H9 (cell line): Measurements from ENCODE around the gene KIF7. TPM values are rescaled to one million over a fixed set of nuclear protein-coding genes. Genes with fewer than 3 reads are reported as not detected.

ENCODE experiments used
- DNase-seq: peaks from one replicate; pipeline ENCODE4 v3.0.0-alpha.2; 2017
- H2AFZ ChIP-seq: one replicate; pipeline ENCODE4 v1.6.1; 2013; ENCODE audit warnings: mild to moderate bottlenecking, low read length, control low read depth, moderate library complexity
- H2AK5ac ChIP-seq: 2 replicates; pipeline ENCODE4 v1.6.1; 2013; ENCODE audit warnings: low read length, control low read depth, mixed read lengths; ENCODE audit not compliant: insufficient read length
- H2BK120ac ChIP-seq: one replicate; pipeline ENCODE4 v1.6.1; 2013; ENCODE audit warnings: low read depth, mild to moderate bottlenecking, low read length, control low read depth, inconsistent platforms; ENCODE audit not compliant: poor library complexity, severe bottlenecking
- H2BK12ac ChIP-seq: 2 replicates; pipeline ENCODE4 v1.6.1; 2013; ENCODE audit warnings: low read length, control low read depth, mixed read lengths, low read depth; ENCODE audit not compliant: insufficient read length
- H2BK15ac ChIP-seq: 2 replicates; pipeline ENCODE4 v1.6.1; 2013; ENCODE audit warnings: low read depth, low read length, control low read depth
- H2BK20ac ChIP-seq: one replicate; pipeline ENCODE4 v1.6.1; 2013; ENCODE audit warnings: low read depth, mild to moderate bottlenecking, low read length, control low read depth, inconsistent platforms; ENCODE audit not compliant: poor library complexity, severe bottlenecking
- H2BK5ac ChIP-seq: 2 replicates; pipeline ENCODE4 v1.6.1; 2013; ENCODE audit warnings: low read length, control low read depth, mixed read lengths; ENCODE audit not compliant: insufficient read length
- H3K14ac ChIP-seq: 2 replicates; pipeline ENCODE4 v1.6.1; 2013; ENCODE audit warnings: low read length, control low read depth; ENCODE audit not compliant: insufficient read depth
- H3K18ac ChIP-seq: 2 replicates; pipeline ENCODE4 v1.6.1; 2013; ENCODE audit warnings: low read depth, mild to moderate bottlenecking, mixed read lengths, low read length, control low read depth; ENCODE audit not compliant: insufficient read length
- H3K23ac ChIP-seq: 2 replicates; pipeline ENCODE4 v1.6.1; 2013; ENCODE audit warnings: low read length, control low read depth, mixed read lengths, low read depth; ENCODE audit not compliant: insufficient read length
- H3K23me2 ChIP-seq: 2 replicates; pipeline ENCODE4 v1.6.1; 2013; ENCODE audit warnings: low read depth, mild to moderate bottlenecking, mixed read lengths, low read length, control low read depth; ENCODE audit not compliant: insufficient read length, poor library complexity, severe bottlenecking
- H3K27ac ChIP-seq: 2 replicates; pipeline ENCODE4 v1.5.1; 2013; ENCODE audit warnings: low read length, control low read depth, mixed read lengths, low read depth; ENCODE audit not compliant: insufficient read length
- H3K27me3 ChIP-seq: 2 replicates; pipeline ENCODE4 v1.6.1; 2013; ENCODE audit warnings: low read length, control low read depth, inconsistent platforms; ENCODE audit not compliant: insufficient read depth
- H3K4ac ChIP-seq: 2 replicates; pipeline ENCODE4 v1.6.1; 2013; ENCODE audit warnings: low read depth, mild to moderate bottlenecking, control low read depth, inconsistent platforms, low read length, moderate library complexity
- H3K4me1 ChIP-seq: 2 replicates; pipeline ENCODE4 v1.6.1; 2013; ENCODE audit warnings: low read length, control low read depth, inconsistent platforms; ENCODE audit not compliant: insufficient read depth
- H3K4me2 ChIP-seq: 2 replicates; pipeline ENCODE4 v1.6.1; 2013; ENCODE audit warnings: low read length, control low read depth, mixed read lengths; ENCODE audit not compliant: insufficient read length, insufficient read depth
- H3K56ac ChIP-seq: 2 replicates; pipeline ENCODE4 v1.6.1; 2013; ENCODE audit warnings: low read depth, mild to moderate bottlenecking, mixed read lengths, low read length, control low read depth; ENCODE audit not compliant: insufficient read length
- H3K79me1 ChIP-seq: 2 replicates; pipeline ENCODE4 v1.6.1; 2013; ENCODE audit warnings: low read depth, mild to moderate bottlenecking, moderate library complexity, low read length, control low read depth, inconsistent platforms; ENCODE audit not compliant: insufficient read depth, poor library complexity, severe bottlenecking
- H3K79me2 ChIP-seq: 2 replicates; pipeline ENCODE4 v1.6.1; 2013; ENCODE audit warnings: low read length, control low read depth, inconsistent platforms; ENCODE audit not compliant: insufficient read depth
- H3K9ac ChIP-seq: 2 replicates; pipeline ENCODE4 v1.6.1; 2013; ENCODE audit warnings: low read length, control low read depth, mixed read lengths; ENCODE audit not compliant: insufficient read length; ENCODE audit errors: extremely low read depth
- H3K9me3 ChIP-seq: one replicate; pipeline ENCODE4 v1.6.1; 2013; ENCODE audit warnings: low read depth, low read length, inconsistent platforms; ENCODE audit not compliant: control insufficient read depth
- H3T11ph ChIP-seq: one replicate; pipeline ENCODE4 v1.6.1; 2013; ENCODE audit warnings: mild to moderate bottlenecking, low read length, control low read depth, inconsistent platforms
- H4K20me1 ChIP-seq: one replicate; pipeline ENCODE4 v1.6.1; 2013; ENCODE audit not compliant: control insufficient read depth, insufficient read length, insufficient read depth
- H4K5ac ChIP-seq: 2 replicates; pipeline ENCODE4 v1.6.1; 2013; ENCODE audit warnings: low read depth, mild to moderate bottlenecking, mixed read lengths, low read length, control low read depth; ENCODE audit not compliant: insufficient read length
- H4K8ac ChIP-seq: replicated peaks from 2 replicates; pipeline ENCODE4 v1.6.1; 2013; ENCODE audit warnings: low read length, control low read depth, mixed read lengths, low read depth; ENCODE audit not compliant: insufficient read length
- H4K91ac ChIP-seq: 2 replicates; pipeline ENCODE4 v1.6.1; 2013; ENCODE audit warnings: low read depth, mild to moderate bottlenecking, moderate library complexity, mixed read lengths, low read length, control low read depth; ENCODE audit not compliant: insufficient read length
- H3K27ac Mint-ChIP-seq, 3 experiments: 2 replicates in 2 of 3; 3 replicates in 1 of 3; pipeline ENCODE4 v1.8.0; 2020 to 2021; ENCODE audit warnings: mixed read lengths in 3 of 3, mild to moderate bottlenecking in 1 of 3, moderate library complexity in 1 of 3
- H3K27me3 Mint-ChIP-seq: 2 replicates; pipeline ENCODE4 v1.8.0; 2021; ENCODE audit warnings: low read depth, mild to moderate bottlenecking, moderate library complexity, mixed read lengths
- H3K36me3 Mint-ChIP-seq, 3 experiments: 2 replicates in 2 of 3; 3 replicates in 1 of 3; pipeline ENCODE4 v1.8.0; 2020 to 2021; ENCODE audit warnings: low read depth in 3 of 3, mixed read lengths in 3 of 3; ENCODE audit not compliant: insufficient read depth in 1 of 3
- H3K4me1 Mint-ChIP-seq, 2 experiments: 2 replicates each; pipeline ENCODE4 v1.8.0; 2020; ENCODE audit warnings: mixed read lengths in 2 of 2
- H3K4me3 Mint-ChIP-seq, 2 experiments: 2 replicates in 1 of 2; 3 replicates in 1 of 2; pipeline ENCODE4 v1.8.0; 2020 to 2021; ENCODE audit warnings: mild to moderate bottlenecking in 2 of 2, mixed read lengths in 2 of 2, moderate library complexity in 1 of 2
- H3K9me3 Mint-ChIP-seq, 2 experiments: 2 replicates in 1 of 2; 3 replicates in 1 of 2; pipeline ENCODE4 v1.8.0; 2020; ENCODE audit warnings: mild to moderate bottlenecking in 2 of 2, mixed read lengths in 2 of 2, moderate library complexity in 1 of 2
- WGBS: extraction: QIAGEN DNeasy Blood & Tissue Kit; methylation state at CpG from one replicate; pipeline ENCODE4 v1.1.7; 2013; ENCODE audit warnings: missing lambda C conversion rate, low lambda C conversion rate, mixed read lengths; ENCODE audit not compliant: insufficient read length; ENCODE audit errors: extremely low coverage; 5-methylcytosine and 5-hydroxymethylcytosine counted together
- total RNA-seq: library from RNA; stranded (reverse); gene quantifications from 2 replicates; pipeline ENCODE4 v1.2.1, GENCODE V29; 2021
- TF ChIP-seq, protein P1 (sequence below): fragments of 200-600 bp; sonication (generic); conservative IDR thresholded peaks from 3 replicates; pipeline ENCODE4 v1.8.0; 2021; ENCODE audit warnings: antibody characterized with exemption, mild to moderate bottlenecking

KIF7 gene
- total RNA-seq, 1 experiment from 2014 or later: 22.0 TPM

DNA sequence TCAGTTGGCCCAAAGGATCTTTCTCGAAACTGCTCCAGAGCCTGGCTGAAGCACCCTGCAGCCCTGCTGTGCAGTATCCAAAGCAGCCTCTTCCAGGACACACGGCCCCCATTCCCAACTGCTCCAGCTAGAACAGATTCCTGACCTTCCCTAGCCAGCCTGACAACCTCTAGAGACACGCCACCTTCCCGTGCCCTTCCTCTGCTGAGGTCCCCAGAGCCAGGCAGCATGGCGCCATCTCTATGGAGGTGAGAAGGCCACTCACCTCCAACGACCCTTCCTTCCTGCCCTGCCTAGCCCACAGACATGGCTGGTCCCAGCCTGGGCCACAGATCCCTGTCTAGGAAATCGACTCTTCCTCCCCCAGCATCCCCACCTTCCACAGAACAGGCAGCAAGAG is 3.1 kb downstream of the KIF7 start:
- no peak overlapping the region for H3K56ac ChIP-seq
- no peak overlapping the region for H3K27ac ChIP-seq
- Mint-ChIP-seq H3K4me3 (0 out of 5 replicates have a peak overlapping the region, but pooled peaks of 1 of the 2 experiments have one; percentile 10), H3K36me3 (peaks cover 14 to 32% (median 22%) of the 10 kb centered on the region in 3 experiments), H3K27me3 (peaks cover 8% of the 10 kb centered on the region), H3K9me3 (no peaks in the 10 kb centered on the region), H3K27ac (peak overlapping the region in 1 of 3 experiments; percentile 15; a peak in 2 of 7 replicates), H3K4me1 (peaks cover 9 to 16% of the 10 kb centered on the region in 2 experiments)
- WGBS: no CpG with 5 or more reads among the region's 7 CpGs
- no peak overlapping the region for H2BK120ac ChIP-seq
- no peak for DNase-seq
- H3K27me3 ChIP-seq: no peaks in the 10 kb centered on the region
- H2AK5ac ChIP-seq: no peak overlapping the region
- H3K4me2 ChIP-seq: no peak overlapping the region
- no peak overlapping the region for H2BK20ac ChIP-seq
- H3K9ac ChIP-seq: no peak overlapping the region
- no peaks in the 10 kb centered on the region; the same call in 1 of the 2 replicates for H3K79me2 ChIP-seq
- no peaks in the 10 kb centered on the region for H3K4me1 ChIP-seq
- no peaks in the 10 kb centered on the region for H4K20me1 ChIP-seq
- no peak overlapping the region for H3K23ac ChIP-seq
- TF ChIP-seq, protein P1, sequence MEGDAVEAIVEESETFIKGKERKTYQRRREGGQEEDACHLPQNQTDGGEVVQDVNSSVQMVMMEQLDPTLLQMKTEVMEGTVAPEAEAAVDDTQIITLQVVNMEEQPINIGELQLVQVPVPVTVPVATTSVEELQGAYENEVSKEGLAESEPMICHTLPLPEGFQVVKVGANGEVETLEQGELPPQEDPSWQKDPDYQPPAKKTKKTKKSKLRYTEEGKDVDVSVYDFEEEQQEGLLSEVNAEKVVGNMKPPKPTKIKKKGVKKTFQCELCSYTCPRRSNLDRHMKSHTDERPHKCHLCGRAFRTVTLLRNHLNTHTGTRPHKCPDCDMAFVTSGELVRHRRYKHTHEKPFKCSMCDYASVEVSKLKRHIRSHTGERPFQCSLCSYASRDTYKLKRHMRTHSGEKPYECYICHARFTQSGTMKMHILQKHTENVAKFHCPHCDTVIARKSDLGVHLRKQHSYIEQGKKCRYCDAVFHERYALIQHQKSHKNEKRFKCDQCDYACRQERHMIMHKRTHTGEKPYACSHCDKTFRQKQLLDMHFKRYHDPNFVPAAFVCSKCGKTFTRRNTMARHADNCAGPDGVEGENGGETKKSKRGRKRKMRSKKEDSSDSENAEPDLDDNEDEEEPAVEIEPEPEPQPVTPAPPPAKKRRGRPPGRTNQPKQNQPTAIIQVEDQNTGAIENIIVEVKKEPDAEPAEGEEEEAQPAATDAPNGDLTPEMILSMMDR: no peak
- no peak overlapping the region for H4K91ac ChIP-seq
- no peak overlapping the region for H3T11ph ChIP-seq
- peaks cover 6% of the 10 kb centered on the region for H3K23me2 ChIP-seq
- H3K79me1 ChIP-seq: no peaks in the 10 kb centered on the region
- H3K18ac ChIP-seq: no peak overlapping the region
- H3K9me3 ChIP-seq: no peaks in the 10 kb centered on the region
- H2BK12ac ChIP-seq: no peak overlapping the region
- H4K5ac ChIP-seq: no peak overlapping the region
- no peak overlapping the region for H2AFZ ChIP-seq
- no peak overlapping the region for H2BK15ac ChIP-seq
- no peak overlapping the region for H3K4ac ChIP-seq
- no peak overlapping the region for H3K14ac ChIP-seq
- H4K8ac ChIP-seq: no peak overlapping the region
- no peak overlapping the region for H2BK5ac ChIP-seq
